Activated CD8-positive, alpha-beta memory T cell treated with anti-CD3 and anti-CD28 coated beads for 1 hour (primary cell): ENCODE results near the gene MAX.
"Not testable (repeated sequence)": the region's sequence is repeated elsewhere in the genome, so short reads cannot be mapped to it uniquely, and the experiment has no call there.

Experiments
- DNase-seq, 2 donors: peaks; one replicate each; pipeline ENCODE4 v3.0.0-alpha.2; 2020; ENCODE audit warnings: low read depth in 1 of 2; ENCODE audit errors: extremely low read depth in 1 of 2

The MAX gene

GRCh38 chr14:65040666-65041433, 61.5 kb downstream of the MAX start:
- no peak for DNase-seq

GRCh38 chr14:65038966-65039365, 63.4 kb downstream of the MAX start:
- no peak for DNase-seq

- no peak for DNase-seq
These were observed 67.3 kb downstream of the MAX start for GRCh38 chr14:65035049-65035448.

- DNase-seq = no peak
These were observed 68.3 kb downstream of the MAX start for GRCh38 chr14:65034021-65034420.

GRCh38 chr14:65033181-65033580, 69.1 kb downstream of the MAX start:
- DNase-seq = no peak

GRCh38 chr14:65032319-65032718, 70.0 kb downstream of the MAX start:
- DNase-seq = no peak

GRCh38 chr14:65031321-65031720, 71.0 kb downstream of the MAX start:
- not testable (repeated sequence) for DNase-seq

GRCh38 chr14:65028937-65029336, 73.4 kb downstream of the MAX start:
- DNase-seq = no peak

GRCh38 chr14:65027127-65027799, 75.1 kb downstream of the MAX start:
- DNase-seq = no peak

- DNase-seq = no peak
These were observed 75.8 kb downstream of the MAX start for GRCh38 chr14:65026526-65026925.

- DNase-seq = no peak
These were observed 76.5 kb downstream of the MAX start for GRCh38 chr14:65025818-65026217.
